GM19328 (cell line): ENCODE measurements around the gene RAPGEF1.

Experiments
- ATAC-seq: cut with Tn5 transposase; IDR thresholded peaks from one replicate; pipeline ENCODE4 v1.9.1; 2021; ENCODE audit warnings: mild to moderate bottlenecking, moderate library complexity; ENCODE audit not compliant: unreplicated experiment

Gene RAPGEF1

GRCh38 chr9:131545003-131545785 lies 194.7 kb downstream of the RAPGEF1 start, which contains the start of gene PRRT1B:
Gene PRRT1B (plus strand): TSS chr9:131545523. CDS start chr9:131545616, 93 bp downstream.
- ATAC-seq, result no peak

- no peak for ATAC-seq
These were observed 196.7 kb downstream of the RAPGEF1 start for GRCh38 chr9:131543141-131543540.

- ATAC-seq, result no peak
These were observed 200.5 kb downstream of the RAPGEF1 start for GRCh38 chr9:131539223-131539923.

- no peak for ATAC-seq
These were observed 201.9 kb downstream of the RAPGEF1 start for GRCh38 chr9:131537946-131538345.

GRCh38 chr9:131534721-131535237 lies 205.1 kb downstream of the RAPGEF1 start:
- ATAC-seq, result no peak

GRCh38 chr9:131530920-131531832 lies 208.7 kb downstream of the RAPGEF1 start, which contains the start of gene UCK1:
Gene UCK1 (minus strand): TSS chr9:131531263. CDS start chr9:131531174, 89 bp downstream.
- peak; percentile 71 for ATAC-seq

- ATAC-seq, result peak; percentile 19
These were observed 209.3 kb downstream of the RAPGEF1 start for GRCh38 chr9:131530546-131530919.

GRCh38 chr9:131529597-131530545 lies 210.0 kb downstream of the RAPGEF1 start:
- no peak for ATAC-seq

GRCh38 chr9:131528886-131529505 lies 210.9 kb downstream of the RAPGEF1 start:
- no peak for ATAC-seq

GRCh38 chr9:131528186-131528585 lies 211.7 kb downstream of the RAPGEF1 start:
- no peak for ATAC-seq
